Vagina (tissue), 2 donors: Measurements from ENCODE around the gene CECR2. TPM values are rescaled to one million over a fixed set of nuclear protein-coding genes. Genes with fewer than 3 reads are reported as not detected.

Source experiments
- DNase-seq, 2 donors: peaks; one replicate each; pipeline ENCODE4 v3.0.0-alpha.2; 2017; ENCODE audit errors: extremely low spot score in 2 of 2
- H3K27ac ChIP-seq: fragments of 200-600 bp; sonication (generic); one replicate; pipeline ENCODE4 v1.5.1; 2019
- H3K27me3 ChIP-seq: fragments of 200-600 bp; sonication (generic); one replicate; pipeline ENCODE4 v1.5.1; 2019
- H3K36me3 ChIP-seq, 2 donors: fragments of 200-600 bp; sonication (generic); one replicate each; pipeline ENCODE4 v1.5.1; 2017 to 2019
- H3K4me1 ChIP-seq: fragments of 200-600 bp; sonication (generic); one replicate; pipeline ENCODE4 v1.5.1; 2019
- H3K4me3 ChIP-seq, 2 donors: fragments of 200-600 bp; sonication (generic); 1 replicate in 1 of 2; 2 replicates in 1 of 2; pipeline ENCODE4 v1.5.1; 2016 to 2019
- H3K9me3 ChIP-seq: fragments of 200-600 bp; sonication (generic); one replicate; pipeline ENCODE4 v1.5.1; 2019
- POLR2A ChIP-seq, 2 donors: fragments of 450-650 bp; IDR thresholded peaks; one replicate each; pipeline ENCODE4 v1.6.1; 2017; ENCODE audit warnings: antibody characterized with exemption in 2 of 2, mild to moderate bottlenecking in 2 of 2, moderate library complexity in 2 of 2
- POLR2AphosphoS5 ChIP-seq, 2 donors: sonication (generic); formaldehyde crosslinking; IDR thresholded peaks; one replicate each; pipeline ENCODE4 v1.9.0; 2017; ENCODE audit warnings: antibody characterized with exemption in 2 of 2, mild to moderate bottlenecking in 2 of 2, low read depth in 1 of 2; ENCODE audit not compliant: insufficient read depth in 1 of 2
- intact Hi-C: fragments of 100-400 bp; cut with DNase I; formaldehyde crosslinking; loops from one replicate; pipeline ENCODE4 v1.15.1; 2023
- total RNA-seq: library from RNA; depleted of rRNA; stranded (reverse); fragments of >200 nt; gene quantifications from one replicate; pipeline ENCODE4 v1.2.3, GENCODE V29; 2016
- TF ChIP-seq, protein P1 (sequence below), 3 experiments: fragments of 450-650 bp in 2 of 3; fragments of 200-600 bp in 1 of 3; sonication (generic) in 1 of 3; IDR thresholded peaks; one replicate each; pipeline ENCODE4 v1.5.1; 2017 to 2019; ENCODE audit warnings: antibody characterized with exemption in 3 of 3, mild to moderate bottlenecking in 2 of 3, moderate library complexity in 2 of 3

The CECR2 gene
- total RNA-seq, 1 donor from 2014 or later: 0.98 TPM

DNA sequence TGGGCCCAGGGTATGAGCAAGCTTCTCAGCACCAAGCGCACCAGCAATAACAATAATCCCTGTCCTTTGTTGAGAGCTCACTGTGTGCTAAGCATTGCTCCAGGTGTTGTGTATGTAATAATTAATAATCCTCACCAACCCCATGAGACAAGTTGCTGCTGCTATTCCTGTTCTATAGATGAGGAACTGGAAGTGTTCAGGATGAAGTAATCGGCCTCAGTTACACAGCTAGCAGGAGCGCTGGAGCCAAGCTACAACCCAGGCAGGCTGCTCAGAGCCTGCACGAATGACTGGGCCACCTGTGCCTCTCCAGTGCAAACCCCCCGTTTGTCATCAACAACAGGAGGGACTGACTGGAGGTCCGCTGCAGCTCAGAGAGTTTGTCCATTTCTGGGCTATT lies 35.2 kb upstream of the CECR2 start:
- H3K4me1 ChIP-seq: no peaks in the 10 kb centered on the region
- H3K27ac ChIP-seq: no peak overlapping the region
- H3K27me3 ChIP-seq: no peaks in the 10 kb centered on the region
- no peak for TF ChIP-seq POLR2A (IDR thresholded peaks at IDR 0.05)
- TF ChIP-seq, protein P1, sequence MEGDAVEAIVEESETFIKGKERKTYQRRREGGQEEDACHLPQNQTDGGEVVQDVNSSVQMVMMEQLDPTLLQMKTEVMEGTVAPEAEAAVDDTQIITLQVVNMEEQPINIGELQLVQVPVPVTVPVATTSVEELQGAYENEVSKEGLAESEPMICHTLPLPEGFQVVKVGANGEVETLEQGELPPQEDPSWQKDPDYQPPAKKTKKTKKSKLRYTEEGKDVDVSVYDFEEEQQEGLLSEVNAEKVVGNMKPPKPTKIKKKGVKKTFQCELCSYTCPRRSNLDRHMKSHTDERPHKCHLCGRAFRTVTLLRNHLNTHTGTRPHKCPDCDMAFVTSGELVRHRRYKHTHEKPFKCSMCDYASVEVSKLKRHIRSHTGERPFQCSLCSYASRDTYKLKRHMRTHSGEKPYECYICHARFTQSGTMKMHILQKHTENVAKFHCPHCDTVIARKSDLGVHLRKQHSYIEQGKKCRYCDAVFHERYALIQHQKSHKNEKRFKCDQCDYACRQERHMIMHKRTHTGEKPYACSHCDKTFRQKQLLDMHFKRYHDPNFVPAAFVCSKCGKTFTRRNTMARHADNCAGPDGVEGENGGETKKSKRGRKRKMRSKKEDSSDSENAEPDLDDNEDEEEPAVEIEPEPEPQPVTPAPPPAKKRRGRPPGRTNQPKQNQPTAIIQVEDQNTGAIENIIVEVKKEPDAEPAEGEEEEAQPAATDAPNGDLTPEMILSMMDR (IDR thresholded peaks at IDR 0.05): no peak
- no peak for TF ChIP-seq POLR2AphosphoS5 (IDR thresholded peaks at IDR 0.05; ENCODE audit: insufficient read depth in 1 of 2, low read depth in 1 of 2)
- peaks cover 3% of the 10 kb centered on the region for H3K9me3 ChIP-seq
- intact Hi-C loops: no loop called here
- no peak overlapping the region for H3K4me3 ChIP-seq
- no peak for DNase-seq
- no peaks in the 10 kb centered on the region for H3K36me3 ChIP-seq

GRCh38 chr22:17334983-17335382 lies 34.3 kb upstream of the CECR2 start:
- H3K27ac ChIP-seq: no peak overlapping the region
- TF ChIP-seq POLR2AphosphoS5 (IDR thresholded peaks at IDR 0.05; ENCODE audit: insufficient read depth in 1 of 2, low read depth in 1 of 2) (no peak), POLR2A (IDR thresholded peaks at IDR 0.05) (no peak)
- TF ChIP-seq, protein P1 (IDR thresholded peaks at IDR 0.05): no peak
- H3K36me3 ChIP-seq: no peaks in the 10 kb centered on the region
- no peaks in the 10 kb centered on the region for H3K27me3 ChIP-seq
- peaks cover 3% of the 10 kb centered on the region for H3K9me3 ChIP-seq
- H3K4me1 ChIP-seq: no peaks in the 10 kb centered on the region
- intact Hi-C loops: no loop called here
- no peak for DNase-seq
- no peak overlapping the region for H3K4me3 ChIP-seq

DNA sequence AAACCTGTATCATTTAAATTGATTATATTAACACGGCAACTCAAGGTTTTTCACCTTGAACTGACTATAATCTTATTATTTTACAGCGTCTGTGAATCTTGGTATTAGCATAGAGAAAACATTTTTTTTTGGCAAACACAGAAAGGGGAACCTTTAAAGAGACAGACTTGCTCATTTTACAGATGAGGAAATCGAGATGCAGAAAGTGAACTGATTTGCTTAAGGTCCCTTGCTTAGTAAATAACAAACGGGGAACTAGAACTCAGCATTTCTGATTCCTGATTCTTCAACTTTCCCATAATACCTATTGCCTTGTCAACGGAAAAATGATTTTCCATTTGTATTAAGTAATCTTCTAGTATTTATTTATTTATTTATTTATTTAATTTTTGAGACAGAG lies 33.2 kb upstream of the CECR2 start:
- Histone ChIP-seq H3K4me1 (no peaks in the 10 kb centered on the region), H3K36me3 (no peaks in the 10 kb centered on the region), H3K27me3 (no peaks in the 10 kb centered on the region), H3K9me3 (peaks cover 3% of the 10 kb centered on the region), H3K4me3 (no peak overlapping the region), H3K27ac (no peak overlapping the region)
- no peak for DNase-seq
- intact Hi-C loops: no loop called here
- TF ChIP-seq POLR2AphosphoS5 (IDR thresholded peaks at IDR 0.05; ENCODE audit: insufficient read depth in 1 of 2, low read depth in 1 of 2) (no peak), POLR2A (IDR thresholded peaks at IDR 0.05) (no peak)
- TF ChIP-seq, protein P1 (IDR thresholded peaks at IDR 0.05): no peak

DNA sequence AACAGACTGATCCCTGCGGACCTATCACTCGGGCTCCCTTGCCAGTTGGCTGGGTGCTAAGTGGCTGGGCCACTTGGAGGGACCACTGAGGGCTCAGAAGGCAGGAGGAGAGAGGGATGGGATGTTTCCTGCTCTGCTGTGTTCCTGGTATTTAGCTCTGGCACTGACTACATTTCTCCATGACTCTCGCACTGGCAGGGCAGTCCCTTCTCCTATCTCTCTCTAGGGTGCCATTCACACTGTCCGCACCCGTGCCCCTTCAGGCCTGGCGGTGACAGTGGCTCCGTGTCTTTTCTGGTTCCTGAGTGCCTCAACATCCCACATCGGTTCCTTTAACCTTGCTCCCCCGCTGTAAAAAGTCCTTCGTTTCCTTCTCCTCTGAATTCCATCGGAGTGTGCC lies 31.6 kb upstream of the CECR2 start:
- no peak for TF ChIP-seq POLR2AphosphoS5 (IDR thresholded peaks at IDR 0.05; ENCODE audit: insufficient read depth in 1 of 2, low read depth in 1 of 2)
- H3K27ac ChIP-seq: no peak overlapping the region
- peaks cover 3% of the 10 kb centered on the region for H3K9me3 ChIP-seq
- intact Hi-C loops: no loop called here
- H3K36me3 ChIP-seq: no peaks in the 10 kb centered on the region
- H3K27me3 ChIP-seq: no peaks in the 10 kb centered on the region
- no peaks in the 10 kb centered on the region for H3K4me1 ChIP-seq
- no peak for DNase-seq
- H3K4me3 ChIP-seq: no peak overlapping the region

DNA sequence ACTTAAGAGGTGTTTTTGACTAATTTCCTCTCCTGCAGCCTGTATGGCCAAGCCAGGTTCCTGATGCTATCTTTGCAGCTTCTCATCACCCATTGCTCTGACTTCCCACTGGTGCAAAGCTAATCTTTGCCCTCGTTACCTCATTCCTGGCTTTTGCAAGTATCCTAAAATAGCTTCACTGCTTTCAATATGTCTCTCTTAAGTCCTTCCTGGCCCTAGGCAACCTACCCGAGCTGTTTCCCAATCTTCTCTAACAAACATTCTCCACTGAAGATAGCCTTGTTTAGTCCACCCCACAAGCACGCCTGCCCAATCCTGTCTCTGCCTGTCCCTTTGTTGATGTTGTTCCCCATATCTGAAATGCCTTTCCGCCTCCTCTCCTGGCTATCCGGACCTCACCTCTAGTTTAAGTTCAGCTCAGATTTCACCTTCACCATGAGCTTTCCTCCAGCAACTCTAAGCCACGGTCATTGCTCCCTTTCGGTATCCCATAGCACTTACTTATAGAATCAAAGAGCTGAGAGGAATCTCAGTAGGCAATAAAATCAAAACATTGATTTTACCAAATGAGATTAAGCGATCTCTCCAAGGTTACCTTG lies 30.1 kb upstream of the CECR2 start:
- Histone ChIP-seq H3K4me1 (no peaks in the 10 kb centered on the region), H3K9me3 (peaks cover 3% of the 10 kb centered on the region), H3K4me3 (no peak overlapping the region), H3K27me3 (no peaks in the 10 kb centered on the region), H3K27ac (no peak overlapping the region), H3K36me3 (no peaks in the 10 kb centered on the region)
- intact Hi-C loops: no loop called here
- TF ChIP-seq POLR2AphosphoS5 (IDR thresholded peaks at IDR 0.05; ENCODE audit: insufficient read depth in 1 of 2, low read depth in 1 of 2) (no peak), POLR2A (IDR thresholded peaks at IDR 0.05) (no peak)
- TF ChIP-seq, protein P1 (IDR thresholded peaks at IDR 0.05): no peak
- no peak for DNase-seq
